ENCODE measurements around the gene MYDGF.
"Not testable (repeated sequence)": the region's sequence is repeated elsewhere in the genome, so short reads cannot be mapped to it uniquely, and the experiment has no call there.

Gene MYDGF

DNA sequence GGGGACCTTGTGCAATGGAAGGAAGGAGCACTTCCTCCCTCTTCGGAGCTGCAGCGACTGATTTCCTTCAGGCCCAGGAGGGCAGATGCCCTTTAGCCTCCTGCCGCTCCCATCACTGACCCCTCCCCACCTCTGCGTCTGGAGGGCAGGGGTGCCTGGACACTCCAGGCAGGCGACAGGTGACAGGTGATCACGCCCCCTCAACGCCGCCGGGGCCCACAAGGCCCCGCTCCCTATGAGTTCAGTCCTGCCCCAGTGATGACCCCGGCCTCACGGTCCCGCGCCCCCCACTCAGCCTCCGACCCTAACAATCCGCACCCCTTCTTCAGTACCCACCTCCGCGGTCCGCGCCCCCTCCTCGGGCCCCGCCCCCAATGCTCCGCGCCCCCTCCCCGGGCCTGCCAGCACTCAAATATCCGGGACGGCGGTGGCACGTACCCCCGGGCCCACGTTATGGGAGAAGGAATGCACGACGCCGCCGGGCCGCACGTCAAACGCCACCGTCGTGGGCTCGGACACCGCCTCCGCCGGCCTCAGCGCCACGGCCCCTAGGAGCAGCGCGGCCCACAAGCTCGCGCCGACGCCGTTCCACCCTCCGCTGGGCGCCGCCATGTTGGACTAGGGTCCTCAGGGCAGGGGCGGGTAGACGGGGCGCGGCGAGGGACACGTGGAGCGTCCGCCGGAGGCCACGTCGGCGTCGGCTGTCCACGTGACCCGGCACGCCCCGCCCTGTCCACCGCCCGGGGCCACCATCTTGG lies at the start of gene MYDGF:
Gene MYDGF (minus strand): TSS at position 620 of the 758 bp plus-strand sequence. CDS start 8 bp downstream, at position 612.
- peak; percentile 88 to 95 (median 89) for DNase-seq (ENCODE audit: low read depth in 2 of 3, low spot score in 1 of 3)

DNA sequence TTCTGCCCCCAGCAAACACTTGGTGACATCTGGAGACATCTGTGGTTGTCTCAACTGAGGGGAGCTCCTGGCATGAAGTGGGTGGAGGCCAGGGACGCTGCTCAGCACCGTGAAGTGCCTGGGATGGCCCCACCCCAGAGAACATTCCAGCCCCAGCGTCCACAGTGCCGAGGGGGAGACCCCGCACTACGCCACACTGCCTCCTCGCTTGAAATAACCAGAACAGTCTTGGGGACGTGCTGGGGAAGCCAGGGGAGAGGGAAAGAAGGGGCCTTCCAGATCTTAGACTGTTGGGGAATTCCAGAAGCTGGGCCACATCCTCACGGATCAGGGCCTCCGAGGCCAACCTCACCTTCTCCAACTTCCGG lies 49.3 kb upstream of the MYDGF start:
- no peak for DNase-seq (ENCODE audit: low read depth in 2 of 3, low spot score in 1 of 3)

DNA sequence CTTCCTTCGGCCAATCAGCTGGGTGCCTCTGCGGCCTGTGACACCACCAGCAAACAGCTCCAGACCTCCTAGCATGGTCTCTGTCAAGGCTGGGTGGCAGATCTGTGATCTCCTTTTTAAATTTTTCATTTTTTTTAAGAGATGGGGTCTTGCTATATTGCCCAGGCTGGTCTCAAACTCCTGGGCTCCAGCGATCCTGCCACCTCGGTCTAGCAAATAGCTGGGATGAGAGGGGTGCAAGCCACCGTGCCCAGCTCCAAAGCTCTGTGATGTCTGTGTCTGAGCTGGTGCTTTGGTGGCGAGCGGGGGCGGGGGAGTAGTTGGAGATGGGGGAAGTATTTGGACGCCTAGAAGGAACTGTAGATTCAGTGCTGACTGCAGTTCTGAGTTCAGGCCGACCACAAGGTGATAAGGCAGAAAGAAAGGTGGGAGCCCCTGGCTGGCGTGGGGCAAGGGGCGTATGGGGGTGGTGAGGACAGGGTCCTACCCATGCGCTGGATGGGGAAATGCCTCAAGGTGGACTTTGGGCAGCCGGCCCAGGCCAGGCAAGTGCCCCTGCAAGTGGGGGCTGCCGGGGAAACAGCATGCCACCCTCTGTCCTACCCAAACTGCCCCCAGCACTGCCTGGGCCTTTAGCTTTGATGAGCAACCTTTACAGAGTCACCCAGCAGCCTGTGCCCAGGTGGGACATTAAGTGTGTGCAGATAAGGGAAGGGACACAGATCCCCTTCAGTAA lies 48.0 kb upstream of the MYDGF start:
- DNase-seq (ENCODE audit: low read depth in 2 of 3, low spot score in 1 of 3) = no peak

DNA sequence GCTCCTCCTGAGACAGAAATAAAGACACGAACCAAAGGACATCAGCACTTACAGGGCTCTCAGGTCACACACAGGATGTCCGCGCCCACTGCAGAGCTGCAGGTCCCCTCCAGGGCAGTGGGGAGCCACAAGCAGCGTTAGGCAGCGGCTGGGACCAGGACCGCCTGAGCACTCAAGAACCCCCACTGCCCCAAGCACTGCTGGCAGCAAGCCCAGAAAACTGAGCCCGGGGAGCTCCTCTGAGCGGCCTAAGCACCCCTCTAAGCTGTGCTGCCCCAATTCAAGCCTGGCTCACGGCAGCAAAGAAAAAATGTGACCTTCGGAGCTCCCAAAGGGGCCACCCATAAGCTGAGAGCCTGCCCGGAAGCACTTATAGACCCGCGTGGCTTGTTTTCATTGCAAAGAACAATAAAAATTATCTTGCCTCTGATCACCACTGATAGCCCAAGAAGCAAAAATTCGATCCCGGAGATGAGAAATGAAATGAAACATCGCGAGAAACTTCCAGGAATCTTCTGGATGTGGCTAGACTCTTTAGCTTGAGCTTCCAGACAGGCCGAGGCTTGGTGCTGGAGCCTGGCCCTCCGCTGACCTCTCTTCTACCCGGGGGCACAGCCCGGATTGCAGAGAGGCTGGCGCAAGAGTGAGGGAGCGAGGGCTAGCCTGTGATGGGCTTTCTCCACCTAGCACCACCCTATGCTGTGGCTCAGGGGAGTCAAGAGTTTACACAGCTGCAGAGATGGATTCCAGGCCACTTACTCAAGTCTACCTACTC lies 47.2 kb upstream of the MYDGF start:
- DNase-seq (ENCODE audit: low read depth in 2 of 3, low spot score in 1 of 3) = no peak

DNA sequence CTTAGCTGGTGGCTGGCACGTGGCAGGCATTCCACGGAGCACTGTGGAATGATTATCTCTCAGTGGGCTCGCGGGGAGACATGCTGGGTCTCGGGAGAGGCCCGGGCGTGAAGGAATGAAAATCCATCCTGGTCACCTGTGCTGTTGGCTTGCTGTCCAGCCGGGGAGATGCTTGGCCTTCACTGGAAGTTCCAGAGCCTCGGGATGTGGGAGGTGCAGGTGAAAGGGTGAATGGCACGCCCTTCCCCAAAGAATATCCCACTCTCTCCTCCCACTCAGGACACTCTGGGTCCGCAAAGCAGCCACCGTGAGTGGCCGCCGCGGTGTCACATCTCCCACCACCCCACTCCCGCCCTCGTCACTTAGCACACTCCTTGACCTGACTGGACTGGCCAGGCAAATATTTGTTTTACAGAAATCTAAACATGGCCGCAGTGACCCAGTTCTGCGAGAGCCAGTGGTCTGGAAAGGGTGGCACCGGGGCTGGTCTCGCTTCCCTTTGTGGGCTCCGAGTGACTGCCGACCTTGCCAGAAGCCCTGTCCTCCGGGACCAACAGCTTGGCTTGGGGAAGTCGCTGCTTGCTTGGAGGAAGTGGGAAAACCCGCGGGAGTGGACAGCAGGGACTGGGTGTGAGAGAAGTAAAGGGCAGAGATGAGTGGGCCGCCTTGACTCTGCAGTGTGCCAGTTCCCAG lies 45.5 kb upstream of the MYDGF start:
- DNase-seq (ENCODE audit: low read depth in 2 of 3, low spot score in 1 of 3) = no peak

DNA sequence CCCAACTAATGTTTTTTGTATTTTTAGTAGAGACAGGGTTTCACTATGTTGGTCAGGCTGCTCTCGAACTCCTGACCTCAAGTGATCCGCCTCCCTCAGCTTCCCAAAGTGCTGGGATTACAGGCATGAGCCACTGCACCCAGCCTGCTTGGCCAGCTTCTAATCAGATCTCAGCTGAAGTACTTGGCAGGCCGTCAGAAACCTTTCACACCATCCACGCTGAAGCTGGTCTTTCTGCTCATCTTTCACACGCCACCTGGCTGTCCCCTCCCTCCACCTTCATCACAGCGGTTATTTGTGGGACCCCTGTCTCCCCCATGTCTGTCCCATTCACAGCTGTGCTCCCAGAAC lies 45.0 kb upstream of the MYDGF start:
- not testable (repeated sequence) for DNase-seq (ENCODE audit: low read depth in 2 of 3, low spot score in 1 of 3)

DNA sequence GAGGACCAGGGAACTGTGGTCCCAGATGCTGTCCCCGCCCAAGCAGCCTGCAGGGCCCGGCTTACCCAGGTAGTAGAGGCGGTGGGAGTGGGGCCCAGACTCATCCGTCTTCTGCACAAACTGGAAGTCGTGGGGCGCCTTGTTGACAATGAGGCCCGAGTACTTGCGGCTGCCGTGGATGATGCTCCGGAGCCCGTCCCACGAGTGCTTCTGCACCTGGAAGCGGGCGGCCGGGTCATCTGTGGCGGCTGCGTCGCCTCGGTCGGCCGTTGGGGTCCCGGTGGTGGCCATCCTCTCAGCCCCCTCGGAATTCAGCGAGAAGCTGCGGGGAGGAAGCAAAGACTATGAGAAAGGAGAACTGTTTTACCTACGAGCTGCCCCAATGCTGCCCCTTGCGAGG lies 43.9 kb upstream of the MYDGF start:
- DNase-seq (ENCODE audit: low read depth in 2 of 3, low spot score in 1 of 3) = no peak

DNA sequence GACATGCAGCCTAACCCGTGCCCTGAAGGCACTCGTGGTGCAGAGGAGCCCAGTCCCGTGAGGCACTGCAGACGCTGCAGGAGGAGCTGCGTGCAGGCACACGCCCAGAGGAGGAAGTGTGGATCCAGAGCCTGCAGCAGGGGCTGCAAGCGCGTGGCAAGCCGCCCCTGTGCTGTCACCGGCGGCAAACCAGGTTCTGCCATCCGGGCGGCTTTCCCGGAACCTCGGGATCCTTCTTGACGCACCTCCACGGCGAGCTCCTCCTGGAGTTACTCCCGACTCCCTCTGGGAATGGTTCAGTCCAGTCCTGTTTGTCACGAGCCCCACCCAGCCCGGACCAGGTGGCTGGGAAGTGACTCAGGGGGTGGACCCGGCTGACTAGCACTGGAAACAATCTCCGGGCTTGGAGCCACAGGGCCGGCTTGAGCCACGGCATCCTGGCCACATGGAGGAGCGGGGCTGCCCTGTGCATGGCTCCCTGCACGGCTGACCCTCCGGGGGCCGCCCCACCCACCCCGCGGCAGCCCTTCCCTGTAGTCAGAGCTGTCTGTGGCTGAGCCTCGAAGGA lies 43.3 kb upstream of the MYDGF start:
- DNase-seq (ENCODE audit: low read depth in 2 of 3, low spot score in 1 of 3) = no peak

DNA sequence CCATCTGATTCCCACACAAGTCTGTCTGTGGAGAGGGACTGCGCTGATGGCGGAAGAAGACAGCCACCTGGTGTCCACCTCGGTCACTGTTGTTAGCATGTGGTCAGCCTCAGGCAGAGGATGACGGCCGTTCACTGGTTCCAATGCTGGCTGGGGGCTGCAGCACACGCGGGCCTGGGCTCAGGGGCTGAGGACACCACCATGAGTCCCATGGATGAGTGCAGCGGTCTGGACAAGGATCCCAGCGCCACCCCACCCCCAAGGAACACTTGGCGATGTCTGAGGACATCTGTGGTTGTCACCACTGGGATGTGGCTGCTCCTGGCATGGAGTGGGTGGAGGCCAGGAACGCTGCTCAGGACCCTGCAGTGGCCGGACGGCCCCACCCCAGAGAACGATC lies 42.6 kb upstream of the MYDGF start:
- no peak for DNase-seq (ENCODE audit: low read depth in 2 of 3, low spot score in 1 of 3)

DNA sequence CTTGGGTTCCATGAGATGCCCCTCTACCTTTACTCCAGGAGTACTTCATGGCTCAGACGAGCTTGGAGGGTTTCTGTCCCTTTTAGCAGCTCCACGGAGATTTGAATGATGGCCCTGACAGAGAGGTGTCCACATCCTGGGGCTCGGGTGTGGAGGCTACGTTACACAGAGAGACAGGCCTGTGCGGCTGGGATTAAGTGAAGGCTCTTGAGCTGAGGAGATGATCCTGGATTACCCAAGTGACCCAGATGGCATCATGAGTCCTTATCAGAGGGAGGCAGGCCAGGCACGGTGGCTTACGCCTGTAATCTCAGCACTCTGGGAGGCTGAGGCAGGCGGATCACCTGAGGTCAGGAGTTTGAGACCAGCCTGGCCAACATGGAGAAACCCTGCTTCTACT lies 41.1 kb upstream of the MYDGF start:
- DNase-seq (ENCODE audit: low read depth in 2 of 3, low spot score in 1 of 3) = no peak

DNA sequence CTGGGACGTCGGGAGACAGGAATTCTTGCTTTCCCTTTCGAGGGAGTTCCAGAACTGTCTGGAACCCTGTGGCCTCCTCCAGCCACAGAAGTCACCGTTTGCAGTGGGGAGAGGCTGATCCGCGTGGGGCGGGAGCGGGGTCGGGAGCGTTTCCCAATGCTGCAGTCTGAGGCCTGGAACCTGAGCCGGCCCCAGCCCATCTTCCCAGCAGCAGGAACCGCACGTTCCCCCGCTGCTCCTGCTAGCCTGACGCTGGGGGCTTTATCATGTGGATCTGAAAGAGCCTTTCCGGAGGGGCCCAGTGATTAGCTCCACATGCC lies 40.1 kb upstream of the MYDGF start:
- no peak for DNase-seq (ENCODE audit: low read depth in 2 of 3, low spot score in 1 of 3)

DNA sequence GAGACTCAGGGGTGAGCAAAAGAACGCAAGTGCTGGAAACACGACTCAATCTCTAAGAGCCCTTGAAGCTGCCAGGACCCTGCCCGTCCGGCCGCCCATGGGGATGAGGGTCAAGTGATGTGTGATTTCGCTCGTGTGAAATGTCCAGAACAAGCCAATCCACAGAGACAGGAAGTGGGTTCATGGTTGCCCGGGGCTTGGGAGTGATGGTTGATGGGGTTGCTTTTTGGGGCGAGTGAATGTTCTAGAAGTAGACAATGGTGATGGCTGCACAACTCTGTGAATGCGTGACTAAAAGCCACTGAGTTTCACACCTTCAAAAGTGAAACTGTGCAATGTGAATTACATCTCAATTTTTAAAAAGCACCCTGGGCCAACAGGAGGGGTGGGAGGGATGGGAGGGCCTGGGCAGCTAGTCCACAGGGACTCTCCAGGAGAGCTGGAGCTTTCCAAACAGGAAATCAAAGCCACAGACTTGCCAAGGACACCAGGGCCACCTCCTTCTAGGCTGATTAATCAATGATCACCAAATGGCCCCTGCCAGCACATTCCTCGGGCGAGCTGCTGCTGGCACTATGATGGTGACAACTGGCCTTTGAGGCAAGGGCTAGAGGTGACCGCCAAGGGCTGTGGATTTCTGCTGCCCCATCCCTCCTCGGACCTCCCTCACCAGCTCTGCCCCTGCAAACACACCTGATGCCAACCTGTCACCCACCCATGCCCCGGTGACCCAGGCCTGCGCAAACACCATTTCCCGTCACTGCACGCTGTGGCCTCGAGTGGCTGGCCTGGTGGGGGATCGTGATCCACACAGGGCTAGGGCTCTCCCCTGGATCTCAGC lies 39.5 kb upstream of the MYDGF start:
- no peak for DNase-seq (ENCODE audit: low read depth in 2 of 3, low spot score in 1 of 3)

DNA sequence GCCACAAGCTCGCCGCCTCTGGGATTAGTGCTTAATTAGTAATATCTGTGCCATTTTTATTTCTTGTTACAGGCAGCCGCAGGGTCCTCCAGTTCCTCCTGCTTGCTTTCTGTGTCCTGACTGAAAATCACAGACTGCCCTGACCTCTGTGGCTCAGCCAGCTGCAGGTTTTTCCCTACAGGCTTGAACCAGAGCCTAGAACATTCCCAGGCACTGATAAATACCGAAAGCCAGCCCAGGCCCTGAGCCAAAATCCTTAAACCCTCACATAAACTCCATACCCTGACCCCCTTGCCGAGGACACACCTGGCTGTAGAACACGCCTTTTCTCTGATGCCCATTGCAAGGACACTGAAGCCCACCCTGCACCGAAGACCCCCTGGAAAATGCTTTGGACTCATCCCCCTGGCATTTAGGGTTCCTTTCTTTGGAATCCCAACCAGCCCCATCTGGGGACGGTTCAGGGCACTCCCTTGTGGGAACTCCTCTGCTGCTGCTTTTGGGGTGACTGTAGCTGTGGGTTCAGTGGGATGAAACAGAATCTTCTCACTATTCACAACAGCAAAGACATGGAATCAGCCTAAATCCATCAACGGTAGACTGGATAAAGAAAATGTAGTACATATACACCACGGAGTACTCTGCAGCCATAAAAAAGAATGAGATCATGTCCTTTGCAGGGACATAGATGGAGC lies 38.0 kb upstream of the MYDGF start:
- no peak for DNase-seq (ENCODE audit: low read depth in 2 of 3, low spot score in 1 of 3)

DNA sequence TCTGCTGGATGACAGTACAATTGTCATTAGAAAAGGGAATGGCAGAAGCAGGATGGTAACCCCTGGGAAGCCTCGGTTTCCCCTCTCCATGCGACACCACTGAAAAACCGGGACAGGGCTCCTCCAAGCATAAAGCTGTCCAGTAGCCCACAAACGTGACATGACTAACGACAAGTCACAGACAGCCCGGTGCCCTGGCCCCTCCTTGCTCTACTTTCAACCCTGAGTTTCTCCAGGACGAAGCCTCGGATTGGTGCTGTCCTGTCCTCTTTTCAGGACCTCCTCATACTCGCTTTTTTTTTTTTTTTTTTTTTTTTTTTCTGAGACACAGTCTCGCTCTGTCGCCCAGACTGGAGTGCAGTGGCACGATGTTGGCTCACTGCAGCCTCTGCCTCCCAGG lies 37.2 kb upstream of the MYDGF start:
- no peak for DNase-seq (ENCODE audit: low read depth in 2 of 3, low spot score in 1 of 3)

DNA sequence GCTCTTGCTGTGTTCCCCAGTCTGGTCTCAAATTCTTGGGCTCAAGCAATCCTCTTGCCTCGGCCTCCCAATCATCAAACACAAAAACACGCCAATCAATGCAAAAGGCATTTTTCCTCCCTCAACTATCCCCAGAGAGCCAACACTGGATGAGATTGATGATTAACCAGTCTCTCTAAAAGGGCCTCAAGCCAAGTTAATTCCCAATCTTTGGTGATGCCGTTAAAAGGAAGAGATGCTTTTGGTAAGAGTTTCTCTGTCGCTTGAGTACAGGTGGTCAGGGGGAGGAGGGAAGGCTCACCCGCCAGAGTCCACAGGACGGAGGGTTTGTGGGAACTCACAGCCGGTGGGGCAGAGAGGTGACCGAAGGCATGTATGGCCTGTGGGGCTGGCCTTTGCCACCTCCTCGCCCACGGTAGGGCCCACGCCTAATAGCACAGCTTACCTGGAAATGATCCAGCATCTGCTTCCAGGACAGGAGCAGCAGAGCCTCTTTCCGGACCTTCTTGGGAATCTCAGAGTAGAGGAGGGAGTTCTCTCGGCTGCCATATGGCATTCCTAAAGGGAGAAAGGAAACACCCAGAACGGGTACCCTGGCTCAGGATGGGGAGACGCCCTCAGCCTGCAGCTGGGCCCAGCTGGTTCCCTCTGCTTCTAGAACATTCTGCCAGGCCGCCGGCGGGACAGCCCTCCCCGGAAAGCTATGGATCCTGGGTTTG lies 35.4 kb upstream of the MYDGF start:
- no peak for DNase-seq (ENCODE audit: low read depth in 2 of 3, low spot score in 1 of 3)

DNA sequence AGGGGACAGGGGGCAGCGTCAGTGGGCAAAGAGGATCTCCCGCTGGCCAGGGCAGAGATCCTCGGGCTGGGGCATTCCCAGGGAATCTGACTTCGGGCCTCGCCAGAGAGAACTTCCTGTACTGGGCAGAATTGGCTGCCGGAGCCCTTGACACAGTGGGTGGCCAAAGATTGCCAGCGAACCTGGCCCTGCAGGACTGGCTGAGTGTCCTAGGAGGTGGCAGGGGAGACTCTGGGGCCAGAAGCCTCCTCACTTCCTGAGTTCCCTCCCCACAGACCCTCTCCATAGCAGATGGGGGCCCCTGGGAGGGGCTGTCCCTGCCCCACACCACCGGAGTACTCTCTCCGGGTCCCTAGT lies 34.2 kb upstream of the MYDGF start:
- no peak for DNase-seq (ENCODE audit: low read depth in 2 of 3, low spot score in 1 of 3)

DNA sequence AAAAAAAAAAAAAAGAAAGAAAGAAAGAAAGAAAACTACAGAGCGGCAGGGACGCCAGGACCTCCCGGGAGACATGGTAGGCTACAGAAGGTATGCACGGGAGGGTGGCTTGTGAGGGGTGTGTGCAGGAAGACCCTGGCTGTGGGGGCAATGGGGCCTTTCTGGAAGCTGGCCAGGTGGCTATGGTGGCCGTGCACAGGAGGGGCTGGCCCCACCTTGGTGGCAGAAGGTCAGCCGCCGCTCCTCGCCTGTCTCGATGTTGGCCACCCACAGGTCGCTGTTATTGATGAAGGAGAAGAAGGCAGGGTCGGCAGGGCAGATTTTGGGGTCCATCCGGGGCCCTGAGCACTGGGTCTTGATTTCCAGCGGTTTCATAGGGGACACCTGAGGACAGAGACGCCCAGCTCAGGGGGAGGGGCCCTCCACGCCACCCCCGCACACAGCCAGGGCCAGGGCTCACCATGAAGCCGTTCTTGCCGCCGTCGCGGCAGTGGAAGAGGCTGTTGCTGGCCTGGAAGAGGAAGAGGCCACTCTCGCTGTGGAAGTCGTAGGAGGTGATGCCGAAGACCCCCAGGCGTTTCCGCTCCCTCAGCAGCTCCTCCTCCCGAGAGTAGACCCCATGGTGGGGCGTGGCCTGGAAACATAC lies 33.7 kb upstream of the MYDGF start:
- DNase-seq (ENCODE audit: low read depth in 2 of 3, low spot score in 1 of 3) = no peak

DNA sequence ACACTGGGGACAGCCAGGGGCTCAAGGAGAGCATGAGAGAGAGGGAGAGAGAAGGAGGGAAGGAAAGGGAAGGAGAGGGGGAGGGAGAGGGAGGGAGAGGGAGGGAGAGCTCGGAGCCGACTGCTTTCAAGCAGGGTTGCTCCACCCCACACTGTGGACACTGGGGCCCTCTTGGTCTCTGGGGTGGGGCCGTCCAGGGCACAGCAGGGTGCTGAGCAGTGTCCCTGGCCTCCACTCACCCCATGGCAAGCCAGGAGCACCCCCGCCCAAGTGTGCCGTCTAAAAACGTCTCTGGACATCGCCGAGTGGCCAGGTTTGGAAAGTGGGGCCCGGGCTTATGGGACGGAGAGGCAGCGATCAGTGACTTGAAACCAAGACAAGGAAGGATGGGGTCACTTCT lies 32.6 kb upstream of the MYDGF start:
- no peak for DNase-seq (ENCODE audit: low read depth in 2 of 3, low spot score in 1 of 3)

DNA sequence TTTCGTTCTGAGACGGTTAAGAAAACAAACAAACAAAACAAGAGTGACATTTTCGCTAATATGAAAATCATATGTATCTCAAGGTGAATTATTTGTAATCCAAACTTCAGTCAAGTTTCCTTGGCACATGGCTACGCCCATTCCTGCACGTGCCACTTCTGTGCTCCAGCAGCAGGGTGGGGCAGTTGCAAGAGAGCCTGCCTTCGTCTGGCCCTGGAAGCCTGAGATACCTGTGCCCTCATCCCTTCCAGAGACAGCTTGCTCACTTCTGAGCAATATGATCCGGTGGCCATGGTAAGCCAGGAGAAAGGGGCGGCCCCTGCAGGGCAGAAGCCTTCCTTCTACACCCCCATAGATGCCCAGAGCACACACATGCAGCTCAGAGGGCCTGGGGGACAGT lies 31.4 kb upstream of the MYDGF start:
- no peak for DNase-seq (ENCODE audit: low read depth in 2 of 3, low spot score in 1 of 3)

Data from stimulated activated CD4-positive, alpha-beta T cell treated with anti-CD3 and anti-CD28 coated beads, Interleukin-12 subunit alpha, Interleukin-12 subunit beta, amount 100 ng/mL, for 48 hours (primary cell).